Vagina (tissue), 2 donors: ENCODE results near the gene ARHGAP4. TPM values are rescaled to one million over a fixed set of nuclear protein-coding genes. Genes with fewer than 3 reads are reported as not detected.

Experiments used
- DNase-seq, 2 donors: peaks; one replicate each; pipeline ENCODE4 v3.0.0-alpha.2; 2017; ENCODE audit errors: extremely low spot score in 2 of 2
- H3K27ac ChIP-seq: fragments of 200-600 bp; sonication (generic); one replicate; pipeline ENCODE4 v1.5.1; 2019
- H3K27me3 ChIP-seq: fragments of 200-600 bp; sonication (generic); one replicate; pipeline ENCODE4 v1.5.1; 2019
- H3K36me3 ChIP-seq, 2 donors: fragments of 200-600 bp; sonication (generic); one replicate each; pipeline ENCODE4 v1.5.1; 2017 to 2019
- H3K4me1 ChIP-seq: fragments of 200-600 bp; sonication (generic); one replicate; pipeline ENCODE4 v1.5.1; 2019
- H3K4me3 ChIP-seq, 2 donors: fragments of 200-600 bp; sonication (generic); 1 replicate in 1 of 2; 2 replicates in 1 of 2; pipeline ENCODE4 v1.5.1; 2016 to 2019
- H3K9me3 ChIP-seq: fragments of 200-600 bp; sonication (generic); one replicate; pipeline ENCODE4 v1.5.1; 2019
- POLR2A ChIP-seq, 2 donors: fragments of 450-650 bp; IDR thresholded peaks; one replicate each; pipeline ENCODE4 v1.6.1; 2017; ENCODE audit warnings: antibody characterized with exemption in 2 of 2, mild to moderate bottlenecking in 2 of 2, moderate library complexity in 2 of 2
- POLR2AphosphoS5 ChIP-seq, 2 donors: sonication (generic); formaldehyde crosslinking; IDR thresholded peaks; one replicate each; pipeline ENCODE4 v1.9.0; 2017; ENCODE audit warnings: antibody characterized with exemption in 2 of 2, mild to moderate bottlenecking in 2 of 2, low read depth in 1 of 2; ENCODE audit not compliant: insufficient read depth in 1 of 2
- intact Hi-C: fragments of 100-400 bp; cut with DNase I; formaldehyde crosslinking; loops from one replicate; pipeline ENCODE4 v1.15.1; 2023
- total RNA-seq: library from RNA; depleted of rRNA; stranded (reverse); fragments of >200 nt; gene quantifications from one replicate; pipeline ENCODE4 v1.2.3, GENCODE V29; 2016
- TF ChIP-seq, protein P1 (sequence below), 3 experiments: fragments of 450-650 bp in 2 of 3; fragments of 200-600 bp in 1 of 3; sonication (generic) in 1 of 3; IDR thresholded peaks; one replicate each; pipeline ENCODE4 v1.5.1; 2017 to 2019; ENCODE audit warnings: antibody characterized with exemption in 3 of 3, mild to moderate bottlenecking in 2 of 3, moderate library complexity in 2 of 3

ARHGAP4 gene
- total RNA-seq, 1 donor from 2014 or later, result 36.6 TPM

DNA sequence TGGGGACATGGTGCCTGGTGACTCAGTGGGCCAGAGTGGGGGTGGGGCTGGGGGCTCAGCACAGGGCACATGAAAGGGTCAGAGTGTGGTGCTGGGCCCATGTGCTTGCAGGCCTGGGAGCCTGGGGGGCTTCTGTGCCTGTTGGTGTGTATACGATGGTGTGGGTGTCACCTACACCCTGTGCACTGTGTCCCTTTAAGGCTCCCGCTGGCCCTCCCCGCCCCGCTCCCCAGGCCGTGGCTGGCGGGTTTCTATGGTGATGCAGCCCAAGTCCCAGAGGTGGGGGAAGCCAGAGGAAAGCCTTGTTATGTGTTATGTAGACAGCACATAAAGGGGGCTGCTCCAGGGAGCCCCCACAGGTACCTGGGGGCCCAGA, 45.6 kb downstream of the ARHGAP4 start:
- Histone ChIP-seq H3K4me3 (no peak overlapping the region), H3K27me3 (peaks cover 6% of the 10 kb centered on the region)

DNA sequence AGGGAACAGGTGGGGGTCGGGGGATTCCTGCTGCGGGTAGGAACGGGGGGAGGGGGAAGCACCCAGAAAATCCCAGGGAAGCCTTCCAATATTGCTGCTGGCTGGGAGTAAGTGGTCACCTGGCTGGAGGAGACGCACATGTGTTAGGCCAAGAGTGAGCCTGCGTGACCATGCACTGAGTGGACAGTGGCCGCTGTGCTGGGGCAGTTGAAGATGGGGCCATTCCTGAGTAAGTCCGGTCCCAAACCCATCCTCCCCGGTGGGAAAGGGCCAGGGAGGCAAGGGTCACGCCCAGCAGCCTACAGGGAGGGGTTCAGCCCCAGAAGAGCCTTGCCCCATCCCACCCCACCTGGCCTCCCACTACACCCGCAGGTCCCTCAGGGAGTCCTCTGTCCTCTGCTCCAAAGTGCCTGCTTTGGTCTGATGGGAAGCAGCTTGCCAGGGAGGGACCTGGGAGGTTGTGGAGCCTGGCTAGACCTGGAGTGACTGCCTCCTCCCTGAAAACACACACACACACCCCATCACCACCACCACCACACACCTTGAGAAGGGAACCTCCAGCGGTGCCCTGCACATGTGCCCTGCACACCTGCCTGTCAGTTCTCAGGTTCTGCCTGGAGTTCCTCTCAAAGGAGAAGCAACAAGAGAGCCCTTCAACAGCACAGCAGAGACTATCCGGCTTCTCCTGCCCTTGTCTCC, 46.2 kb downstream of the ARHGAP4 start:
- Histone ChIP-seq H3K4me3 (no peak overlapping the region), H3K9me3 (no peaks in the 10 kb centered on the region), H3K27me3 (peaks cover under 1% of the 10 kb centered on the region), H3K36me3 (no peaks in the 10 kb centered on the region), H3K27ac (no peak overlapping the region), H3K4me1 (no peaks in the 10 kb centered on the region)
- TF ChIP-seq, protein P1, sequence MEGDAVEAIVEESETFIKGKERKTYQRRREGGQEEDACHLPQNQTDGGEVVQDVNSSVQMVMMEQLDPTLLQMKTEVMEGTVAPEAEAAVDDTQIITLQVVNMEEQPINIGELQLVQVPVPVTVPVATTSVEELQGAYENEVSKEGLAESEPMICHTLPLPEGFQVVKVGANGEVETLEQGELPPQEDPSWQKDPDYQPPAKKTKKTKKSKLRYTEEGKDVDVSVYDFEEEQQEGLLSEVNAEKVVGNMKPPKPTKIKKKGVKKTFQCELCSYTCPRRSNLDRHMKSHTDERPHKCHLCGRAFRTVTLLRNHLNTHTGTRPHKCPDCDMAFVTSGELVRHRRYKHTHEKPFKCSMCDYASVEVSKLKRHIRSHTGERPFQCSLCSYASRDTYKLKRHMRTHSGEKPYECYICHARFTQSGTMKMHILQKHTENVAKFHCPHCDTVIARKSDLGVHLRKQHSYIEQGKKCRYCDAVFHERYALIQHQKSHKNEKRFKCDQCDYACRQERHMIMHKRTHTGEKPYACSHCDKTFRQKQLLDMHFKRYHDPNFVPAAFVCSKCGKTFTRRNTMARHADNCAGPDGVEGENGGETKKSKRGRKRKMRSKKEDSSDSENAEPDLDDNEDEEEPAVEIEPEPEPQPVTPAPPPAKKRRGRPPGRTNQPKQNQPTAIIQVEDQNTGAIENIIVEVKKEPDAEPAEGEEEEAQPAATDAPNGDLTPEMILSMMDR (IDR thresholded peaks at IDR 0.05), result no peak
- TF ChIP-seq POLR2A (IDR thresholded peaks at IDR 0.05) (no peak), POLR2AphosphoS5 (IDR thresholded peaks at IDR 0.05; ENCODE audit: insufficient read depth in 1 of 2, low read depth in 1 of 2) (no peak)
- intact Hi-C loops, result no loop called here
- DNase-seq, result no peak

More for the DNA sequence above, 45.6 kb downstream of the ARHGAP4 start:
- Histone ChIP-seq H3K27ac (no peak overlapping the region), H3K4me1 (no peaks in the 10 kb centered on the region), H3K36me3 (no peaks in the 10 kb centered on the region), H3K9me3 (no peaks in the 10 kb centered on the region)
- intact Hi-C loops, result no loop called here
- TF ChIP-seq POLR2A (IDR thresholded peaks at IDR 0.05) (no peak), POLR2AphosphoS5 (IDR thresholded peaks at IDR 0.05; ENCODE audit: insufficient read depth in 1 of 2, low read depth in 1 of 2) (no peak)
- TF ChIP-seq, protein P1 (IDR thresholded peaks at IDR 0.05), result no peak
- DNase-seq, result no peak

DNA sequence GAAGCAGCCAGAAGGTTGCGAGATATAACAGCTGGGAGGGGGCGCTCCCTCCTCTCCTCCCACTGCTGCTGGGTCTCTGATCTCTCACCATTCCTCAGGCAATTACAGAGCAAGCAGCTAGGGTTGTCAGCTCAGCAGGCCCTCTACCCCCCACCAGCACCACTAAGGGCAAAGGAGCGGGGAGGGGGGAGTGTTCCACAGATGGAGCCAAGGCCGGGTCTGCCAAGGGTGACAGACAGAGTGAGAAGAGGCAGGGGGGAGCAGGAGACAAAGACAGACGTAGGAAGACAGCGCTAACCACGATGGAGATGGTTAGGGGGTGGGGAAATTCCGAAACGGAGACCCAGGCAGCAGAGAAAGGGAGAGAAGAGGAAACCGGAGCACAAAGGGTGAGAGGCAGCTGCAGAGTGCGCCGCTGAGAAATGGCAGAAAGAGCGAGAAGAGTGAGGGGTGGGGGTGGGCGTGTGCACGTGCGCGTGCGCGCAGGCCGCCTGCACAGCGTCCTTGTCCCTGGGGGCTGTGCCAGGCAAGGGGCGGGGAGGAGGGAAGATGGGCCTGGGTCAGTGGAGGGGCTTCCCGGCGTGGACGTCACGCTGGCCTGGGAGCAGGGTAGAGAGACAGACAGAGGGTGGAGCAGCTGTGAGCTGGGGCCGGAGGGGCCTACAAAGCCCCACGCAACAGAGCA, 47.0 kb downstream of the ARHGAP4 start:
- Histone ChIP-seq H3K4me1 (no peaks in the 10 kb centered on the region), H3K9me3 (no peaks in the 10 kb centered on the region), H3K27me3 (no peaks in the 10 kb centered on the region), H3K4me3 (no peak overlapping the region), H3K27ac (no peak overlapping the region), H3K36me3 (no peaks in the 10 kb centered on the region)
- no peak for TF ChIP-seq POLR2AphosphoS5 (IDR thresholded peaks at IDR 0.05; ENCODE audit: insufficient read depth in 1 of 2, low read depth in 1 of 2)
- intact Hi-C loops, result no loop called here
- DNase-seq, result no peak

DNA sequence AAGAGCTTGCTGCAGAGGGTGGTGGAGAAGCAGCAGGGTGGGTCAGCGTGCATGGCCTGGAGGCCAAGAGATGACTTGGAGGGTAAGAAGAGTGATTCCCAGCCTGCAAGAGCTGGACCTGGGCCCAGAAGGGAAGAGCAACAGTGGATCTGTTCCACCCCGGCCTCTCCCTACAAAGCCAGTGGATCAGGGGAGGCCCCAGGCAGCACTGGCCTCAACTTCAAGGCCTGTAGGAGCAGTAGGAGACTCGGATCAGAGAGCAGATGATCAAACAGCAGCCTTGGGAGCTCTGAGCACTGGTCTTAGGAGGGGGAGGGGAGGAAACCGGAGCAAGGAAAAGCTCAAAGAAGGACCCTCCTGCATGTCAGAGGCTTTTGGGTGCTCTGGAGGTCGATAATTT, 47.7 kb downstream of the ARHGAP4 start:
- TF ChIP-seq POLR2AphosphoS5 (IDR thresholded peaks at IDR 0.05; ENCODE audit: insufficient read depth in 1 of 2, low read depth in 1 of 2) (no peak), POLR2A (IDR thresholded peaks at IDR 0.05) (no peak)
- TF ChIP-seq, protein P1 (IDR thresholded peaks at IDR 0.05), result no peak
- H3K27ac ChIP-seq, result no peak overlapping the region
- no peaks in the 10 kb centered on the region for H3K36me3 ChIP-seq
- H3K27me3 ChIP-seq, result no peaks in the 10 kb centered on the region
- H3K4me3 ChIP-seq, result no peak overlapping the region
- intact Hi-C loops, result no loop called here
- H3K9me3 ChIP-seq, result no peaks in the 10 kb centered on the region
- no peaks in the 10 kb centered on the region for H3K4me1 ChIP-seq
- no peak for DNase-seq

DNA sequence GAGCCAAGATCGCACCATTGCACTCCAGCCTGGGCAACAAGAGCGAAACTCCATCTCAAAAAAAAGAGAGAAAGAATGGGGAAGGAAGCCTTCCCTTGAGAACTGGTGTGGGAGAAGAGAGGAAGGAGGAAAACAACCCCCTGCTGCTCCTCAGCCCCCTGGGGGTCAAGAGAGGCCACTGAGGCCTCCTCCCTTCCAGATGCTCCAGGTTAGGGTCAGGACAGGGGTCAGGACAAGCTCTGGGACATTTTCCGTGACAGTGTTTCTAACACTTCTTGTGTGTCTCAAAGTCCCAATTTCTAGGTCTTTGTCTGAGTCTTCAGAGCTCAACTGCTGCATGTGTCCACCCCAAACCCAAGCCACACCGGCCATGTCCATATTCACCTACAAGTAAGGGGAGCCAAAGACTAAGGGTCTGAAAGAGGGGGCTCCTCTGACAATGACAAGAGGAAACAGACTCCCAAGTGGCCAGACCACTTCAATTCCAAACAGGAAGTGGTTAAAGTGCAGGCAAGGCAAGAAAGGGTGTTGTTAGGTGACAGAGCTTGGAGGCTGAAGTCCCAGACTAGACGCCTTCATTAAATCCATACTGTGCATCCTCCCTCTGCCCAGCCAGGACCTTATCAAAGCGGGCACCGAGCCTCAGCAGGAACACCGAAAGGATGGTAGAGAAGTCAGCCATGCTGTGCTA, 48.3 kb downstream of the ARHGAP4 start:
- no peaks in the 10 kb centered on the region for H3K36me3 ChIP-seq
- no peaks in the 10 kb centered on the region for H3K4me1 ChIP-seq
- no peaks in the 10 kb centered on the region for H3K9me3 ChIP-seq
- intact Hi-C loops, result no loop called here
- H3K27ac ChIP-seq, result no peak overlapping the region
- no peak for TF ChIP-seq POLR2A (IDR thresholded peaks at IDR 0.05)
- TF ChIP-seq, protein P1 (IDR thresholded peaks at IDR 0.05), result no peak
- no peak for TF ChIP-seq POLR2AphosphoS5 (IDR thresholded peaks at IDR 0.05; ENCODE audit: insufficient read depth in 1 of 2, low read depth in 1 of 2)
- H3K4me3 ChIP-seq, result no peak overlapping the region
- DNase-seq, result no peak
- H3K27me3 ChIP-seq, result no peaks in the 10 kb centered on the region
